ENCODE data around the gene HSPA12B.

HSPA12B gene

DNA sequence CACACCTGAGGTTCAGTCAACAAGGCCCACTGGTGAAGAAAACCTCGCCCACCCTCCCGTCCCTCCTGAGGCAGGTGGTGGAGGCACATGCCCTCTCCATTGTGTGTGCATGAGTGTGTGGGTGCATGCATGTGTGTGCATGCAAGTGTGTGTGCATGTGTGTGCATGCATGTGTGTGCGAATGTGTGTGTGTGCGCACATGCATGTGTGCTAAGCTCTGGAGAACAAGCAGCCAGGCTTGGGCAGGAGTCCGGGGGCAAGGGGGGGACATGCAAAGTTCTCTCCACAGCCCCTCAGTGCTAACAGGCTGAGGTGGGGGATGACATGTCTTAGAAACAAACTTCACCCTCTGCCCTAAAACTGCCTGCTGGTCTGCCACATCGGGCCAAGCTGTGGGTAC lies 3.1 kb upstream of the HSPA12B start:
- H3K9me3 ChIP-seq (ENCODE audit: low read length): no peaks in the 10 kb centered on the region
- no peaks in the 10 kb centered on the region for H3K36me3 ChIP-seq (ENCODE audit: insufficient read depth, low read length)
- H3K9ac ChIP-seq (ENCODE audit: low read length): no peak overlapping the region
- H3F3A ChIP-seq (ENCODE audit: insufficient read depth, low read length): no peaks in the 10 kb centered on the region
- H3K79me2 ChIP-seq (ENCODE audit: insufficient read depth, low read length): no peaks in the 10 kb centered on the region
- H3K4me3 ChIP-seq (ENCODE audit: low read depth, low read length, poor library complexity, severe bottlenecking): no peak overlapping the region
- no peaks in the 10 kb centered on the region for H4K20me1 ChIP-seq (ENCODE audit: insufficient read depth, low read length)
- H3K4me2 ChIP-seq (ENCODE audit: low read length): no peak overlapping the region
- TF ChIP-seq CTCF (IDR thresholded peaks at IDR 0.05; ENCODE audit: low read length) (no peak), EZH2 (IDR thresholded peaks at IDR 0.05; ENCODE audit: borderline replicate concordance, low read length) (no peak)
- H3K27ac ChIP-seq (ENCODE audit: low read depth, low read length, poor library complexity, severe bottlenecking): no peak overlapping the region
- H3K9me2 ChIP-seq (ENCODE audit: low read depth, low read length): no peaks in the 10 kb centered on the region
- H3K4me1 ChIP-seq (ENCODE audit: insufficient read depth, low read length, severe bottlenecking): no peaks in the 10 kb centered on the region
- H2AFZ ChIP-seq (ENCODE audit: low read length): no peak overlapping the region
- H3K27me3 ChIP-seq (ENCODE audit: insufficient read depth, low read length): peaks cover 6% of the 10 kb centered on the region

DNA sequence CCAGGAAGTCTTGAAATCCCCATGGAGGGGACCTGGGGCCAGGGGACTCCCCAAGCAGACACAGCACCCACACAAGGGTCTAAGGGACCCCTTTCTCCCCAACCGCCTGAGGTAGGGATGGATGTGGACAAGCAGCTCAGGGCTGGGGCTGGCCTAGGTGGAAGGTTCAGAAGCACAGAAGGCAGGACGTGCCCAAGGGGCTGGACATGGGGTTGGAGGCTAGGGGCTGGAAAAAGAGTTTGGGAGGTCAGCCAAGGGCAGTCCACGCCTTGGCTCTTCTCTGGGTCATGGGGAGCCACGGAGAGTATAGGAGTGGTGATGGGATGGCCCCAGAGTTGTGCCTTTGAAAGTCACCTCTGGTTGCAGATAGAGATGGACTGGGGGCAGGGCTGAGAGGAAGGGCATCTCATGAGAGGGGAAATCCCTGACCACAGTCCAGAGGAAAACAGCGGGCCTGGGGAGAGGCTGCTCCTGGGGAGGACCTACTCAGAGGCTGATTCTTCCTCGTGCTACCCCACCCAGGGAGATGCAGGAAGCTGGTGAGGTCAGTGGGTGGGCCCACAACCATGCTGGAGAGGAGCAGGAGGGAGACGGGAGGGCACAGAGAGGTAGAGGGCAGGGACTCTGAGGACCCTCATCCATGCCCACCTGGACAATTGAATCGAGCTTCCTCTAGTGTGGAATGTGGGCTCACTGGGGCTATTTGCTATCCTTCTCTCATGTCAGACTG lies 2.5 kb upstream of the HSPA12B start:
- Histone ChIP-seq H3K4me1 (ENCODE audit: insufficient read depth, low read length, severe bottlenecking) (no peaks in the 10 kb centered on the region), H3K36me3 (ENCODE audit: insufficient read depth, low read length) (no peaks in the 10 kb centered on the region), H3F3A (ENCODE audit: insufficient read depth, low read length) (no peaks in the 10 kb centered on the region), H3K4me3 (ENCODE audit: low read depth, low read length, poor library complexity, severe bottlenecking) (no peak overlapping the region), H3K4me2 (ENCODE audit: low read length) (no peak overlapping the region), H3K9me3 (ENCODE audit: low read length) (no peaks in the 10 kb centered on the region), H3K79me2 (ENCODE audit: insufficient read depth, low read length) (no peaks in the 10 kb centered on the region), H3K27me3 (ENCODE audit: insufficient read depth, low read length) (peaks cover 6% of the 10 kb centered on the region), H2AFZ (ENCODE audit: low read length) (no peak overlapping the region), H3K9ac (ENCODE audit: low read length) (no peak overlapping the region), H4K20me1 (ENCODE audit: insufficient read depth, low read length) (no peaks in the 10 kb centered on the region), H3K27ac (ENCODE audit: low read depth, low read length, poor library complexity, severe bottlenecking) (no peak overlapping the region), H3K9me2 (ENCODE audit: low read depth, low read length) (no peaks in the 10 kb centered on the region)
- TF ChIP-seq EZH2 (IDR thresholded peaks at IDR 0.05; ENCODE audit: borderline replicate concordance, low read length) (no peak), CTCF (IDR thresholded peaks at IDR 0.05; ENCODE audit: low read length) (no peak)

DNA sequence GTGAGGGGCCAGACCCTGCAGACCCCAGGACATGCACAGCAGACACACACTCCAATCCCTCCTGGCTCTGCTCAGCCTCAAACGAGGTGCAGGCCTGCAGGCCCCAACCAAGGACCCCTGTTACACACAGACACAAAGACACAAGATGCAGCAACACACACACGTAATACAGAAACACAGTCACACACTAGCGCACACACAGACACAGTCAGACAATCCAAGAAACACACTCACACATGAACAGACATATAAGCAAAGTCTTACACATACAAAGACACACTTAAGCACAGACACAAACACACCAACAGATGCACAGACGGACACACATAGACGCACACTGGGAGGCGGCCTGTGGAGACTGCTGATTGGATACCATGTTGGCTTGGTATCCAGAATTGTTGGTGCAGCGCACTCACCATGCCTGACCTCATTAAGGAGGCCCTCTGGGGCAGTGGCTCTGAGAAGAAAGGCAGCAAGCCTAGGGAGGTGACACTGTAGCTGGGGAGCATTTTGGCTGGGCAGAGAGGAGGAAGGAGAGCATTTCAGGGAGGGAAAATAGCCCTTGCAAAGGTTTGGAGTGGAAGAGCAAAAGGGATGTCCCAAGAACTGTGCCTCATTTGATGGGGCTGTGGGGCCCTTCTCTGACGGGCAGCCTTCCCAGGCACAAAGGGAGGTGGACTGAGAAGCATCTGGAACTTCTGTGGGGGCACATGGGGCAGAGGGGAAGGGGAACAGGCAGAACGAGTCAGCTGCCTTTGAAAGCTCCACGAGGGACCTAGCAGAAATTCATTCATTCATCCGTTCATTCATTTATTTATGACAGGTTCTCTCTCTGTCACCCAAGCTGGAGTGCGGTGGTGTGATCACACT lies 1.4 kb upstream of the HSPA12B start:
- Histone ChIP-seq H3K9me2 (ENCODE audit: low read depth, low read length) (no peaks in the 10 kb centered on the region), H3K27ac (ENCODE audit: low read depth, low read length, poor library complexity, severe bottlenecking) (no peak overlapping the region), H3K9ac (ENCODE audit: low read length) (no peak overlapping the region), H3F3A (ENCODE audit: insufficient read depth, low read length) (no peaks in the 10 kb centered on the region), H3K4me1 (ENCODE audit: insufficient read depth, low read length, severe bottlenecking) (no peaks in the 10 kb centered on the region), H3K9me3 (ENCODE audit: low read length) (no peaks in the 10 kb centered on the region), H3K4me3 (ENCODE audit: low read depth, low read length, poor library complexity, severe bottlenecking) (no peak overlapping the region), H3K4me2 (ENCODE audit: low read length) (no peak overlapping the region), H4K20me1 (ENCODE audit: insufficient read depth, low read length) (no peaks in the 10 kb centered on the region), H2AFZ (ENCODE audit: low read length) (no peak overlapping the region), H3K27me3 (ENCODE audit: insufficient read depth, low read length) (peaks cover 6% of the 10 kb centered on the region), H3K36me3 (ENCODE audit: insufficient read depth, low read length) (no peaks in the 10 kb centered on the region), H3K79me2 (ENCODE audit: insufficient read depth, low read length) (no peaks in the 10 kb centered on the region)
- TF ChIP-seq CTCF (IDR thresholded peaks at IDR 0.05; ENCODE audit: low read length) (no peak), EZH2 (IDR thresholded peaks at IDR 0.05; ENCODE audit: borderline replicate concordance, low read length) (no peak)
